Inflammatory macrophage treated with lipopolysaccharide for 1 hour (primary cell): Measurements from ENCODE around the gene GFI1B.
"Not testable (repeated sequence)": the region's sequence is repeated elsewhere in the genome, so short reads cannot be mapped to it uniquely, and the experiment has no call there.

Experiments
- DNase-seq, 2 donors: peaks; one replicate each; pipeline ENCODE4 v3.0.0-alpha.2; 2020 to 2022

The GFI1B gene

DNA sequence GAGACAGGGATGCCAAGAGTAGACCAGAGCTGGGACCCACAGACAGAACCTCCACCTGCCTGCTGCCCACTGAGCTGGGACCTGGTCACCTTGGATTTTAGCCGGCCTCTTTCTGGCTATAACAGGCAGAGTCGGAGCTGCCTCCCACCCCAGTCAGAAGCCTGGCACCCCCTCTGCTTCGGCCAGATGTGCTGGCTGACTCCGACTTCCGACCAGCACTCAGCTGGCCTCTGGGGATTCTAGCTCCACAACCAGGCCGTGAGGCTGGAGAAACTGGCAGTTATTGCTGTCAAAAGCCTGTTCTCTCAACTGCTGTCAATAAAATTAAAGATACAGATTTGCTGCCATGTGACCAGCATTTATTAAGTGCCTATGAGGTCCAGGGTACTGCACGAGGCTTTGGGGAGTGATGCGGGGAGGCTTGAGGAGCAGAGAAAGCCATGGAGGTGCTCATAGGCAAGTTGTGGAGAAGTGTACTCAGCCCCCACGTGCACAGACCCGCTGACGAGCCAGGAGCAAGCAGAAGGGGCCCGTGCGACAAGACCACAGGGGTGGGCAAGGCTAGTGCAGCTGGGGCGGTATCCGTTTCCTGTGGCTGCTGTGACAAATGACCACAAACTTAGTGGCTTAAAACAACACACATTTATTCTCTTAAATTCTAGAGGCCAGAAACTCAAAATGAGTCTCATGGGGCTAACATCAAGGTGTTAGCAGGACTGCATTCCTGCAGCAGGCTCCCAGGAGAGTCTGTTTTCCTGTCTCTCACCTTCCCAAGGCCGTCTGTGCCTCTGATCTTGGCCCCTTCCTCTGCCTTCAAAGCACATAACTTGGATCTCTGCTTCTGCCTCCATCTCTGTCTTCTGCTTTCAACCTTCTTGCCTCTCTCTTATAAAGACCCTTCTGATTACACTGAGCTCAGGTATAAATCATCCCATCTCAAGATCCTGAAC is 13.1 kb downstream of the GFI1B start:
- no peak for DNase-seq

DNA sequence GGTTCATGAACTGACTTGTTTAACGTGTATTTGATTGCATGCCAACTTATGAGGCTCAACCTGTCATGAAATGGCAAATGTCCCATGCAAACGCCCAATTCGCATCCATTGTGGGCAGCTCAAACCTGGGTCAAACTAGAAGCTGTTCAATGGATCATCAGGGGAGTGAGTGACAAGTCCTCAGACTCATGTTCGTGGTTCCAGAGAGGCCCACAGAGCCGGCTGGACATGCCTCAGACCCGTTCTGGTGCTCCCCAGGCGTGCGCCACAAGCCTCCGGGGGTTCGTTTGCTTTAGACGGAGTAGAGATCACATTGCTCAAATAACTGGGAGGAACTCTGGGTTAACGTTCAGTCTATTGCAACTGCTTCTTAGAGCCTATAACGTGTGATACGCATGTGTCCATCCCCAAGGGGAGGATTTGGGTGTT is 15.0 kb downstream of the GFI1B start:
- DNase-seq: no peak

DNA sequence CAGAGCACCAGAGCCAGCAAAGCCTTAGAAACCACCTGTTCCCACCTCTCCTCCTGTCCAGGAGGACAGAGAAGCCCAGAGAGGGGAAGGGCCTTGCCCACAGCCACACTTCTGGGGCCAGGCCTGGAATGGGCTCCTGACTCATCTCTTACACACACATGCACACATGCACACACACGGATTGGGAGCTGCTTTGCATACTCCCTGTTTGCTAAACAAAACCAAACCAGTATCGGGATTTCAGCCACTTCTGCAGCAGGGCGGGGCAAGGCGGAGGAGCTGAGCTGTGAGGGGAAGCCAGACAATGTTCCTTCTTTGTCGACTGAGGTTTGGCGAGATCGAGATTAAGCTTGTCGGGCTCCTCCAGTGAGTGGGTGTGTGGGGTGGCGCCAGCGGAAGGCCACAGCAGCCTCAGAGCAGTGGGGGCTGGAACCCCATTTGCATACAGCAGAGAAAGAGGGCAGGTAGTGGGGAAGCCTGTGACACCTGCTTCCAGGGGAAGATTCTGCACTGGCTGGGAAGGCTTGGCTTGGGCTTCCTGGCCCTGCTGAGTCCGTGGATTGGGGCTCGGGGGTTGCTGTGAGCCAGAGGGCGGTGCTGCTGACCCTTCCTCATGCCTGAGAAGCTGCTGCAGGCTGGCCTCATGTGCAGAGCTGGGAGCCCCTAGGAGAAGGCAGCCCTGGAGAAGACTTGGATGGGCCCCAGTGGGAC is 16.1 kb downstream of the GFI1B start:
- DNase-seq: peak; percentile 76 to 82

DNA sequence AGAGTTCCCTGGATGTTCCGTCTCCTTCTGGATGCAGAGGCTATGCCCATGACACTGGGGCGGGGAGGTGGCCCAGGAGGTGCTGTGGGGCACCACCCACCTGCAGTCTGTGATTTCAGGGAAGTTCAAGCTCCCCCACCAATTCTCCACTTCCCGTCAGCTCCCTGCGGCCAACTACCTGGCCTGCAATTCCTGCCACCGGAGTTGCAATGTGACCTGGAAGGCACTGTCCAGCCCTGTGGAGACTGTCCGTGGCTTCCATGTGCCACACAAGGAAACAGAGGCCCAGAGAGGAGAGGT is 16.6 kb downstream of the GFI1B start:
- no peak for DNase-seq

DNA sequence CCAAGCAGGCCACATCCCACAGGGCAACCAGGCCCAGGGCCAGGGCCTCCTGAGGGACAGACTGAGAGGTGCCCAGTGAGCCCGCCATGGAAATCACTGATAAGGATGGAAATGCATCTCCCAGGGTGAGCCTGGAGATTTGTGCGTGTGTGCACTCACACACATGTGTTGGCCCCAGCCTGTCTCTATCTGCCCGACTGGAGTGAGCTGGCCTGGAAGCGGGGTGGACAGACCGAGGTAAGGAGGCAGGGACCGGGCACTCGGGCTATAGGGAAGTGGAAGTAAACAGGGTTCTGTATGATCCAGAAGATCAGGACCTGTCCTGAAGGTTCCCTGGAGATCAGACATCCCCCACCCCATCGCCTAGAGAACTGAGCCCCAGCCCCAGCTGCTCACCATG is 17.4 kb downstream of the GFI1B start:
- DNase-seq: no peak

DNA sequence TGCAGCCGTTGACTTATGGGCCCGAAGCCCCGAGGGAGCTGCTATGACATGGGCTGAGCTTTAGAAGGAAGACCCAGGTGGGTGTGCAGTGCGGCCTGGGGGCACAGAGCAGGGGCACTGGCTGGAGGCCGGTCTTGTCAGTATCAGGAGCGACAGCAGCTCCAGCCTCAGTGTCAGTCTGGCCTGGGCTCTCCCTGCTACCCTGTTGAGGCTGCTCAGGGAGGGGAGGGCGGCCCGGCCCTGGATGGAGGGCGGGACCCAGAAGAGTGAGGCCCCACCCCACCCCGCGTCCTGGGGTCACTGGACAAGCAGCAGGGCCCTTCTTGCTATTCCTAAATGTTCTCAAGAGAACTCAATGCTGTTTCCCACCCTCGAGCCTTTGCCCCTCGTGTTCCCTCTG is 18.0 kb downstream of the GFI1B start:
- DNase-seq: no peak

DNA sequence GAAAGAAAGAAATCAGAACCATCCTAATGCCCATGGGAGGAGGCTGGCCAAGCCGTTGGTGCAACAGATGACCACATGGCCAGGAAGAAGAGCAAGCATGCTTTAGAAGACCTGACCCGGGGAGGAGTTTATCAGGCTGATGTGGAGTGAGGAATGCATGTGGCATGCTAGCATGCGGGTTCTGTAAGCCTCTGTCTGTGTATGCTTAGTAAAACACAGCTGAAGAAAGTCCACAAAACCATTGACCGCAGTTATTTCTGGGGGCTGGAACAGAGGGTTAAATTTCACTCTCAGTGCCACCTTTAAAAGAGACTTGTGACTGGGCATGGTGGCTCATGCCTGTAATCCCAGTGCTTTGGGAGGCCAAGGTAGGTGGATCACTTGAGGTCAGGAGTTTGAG is 19.1 kb downstream of the GFI1B start:
- DNase-seq: no peak

DNA sequence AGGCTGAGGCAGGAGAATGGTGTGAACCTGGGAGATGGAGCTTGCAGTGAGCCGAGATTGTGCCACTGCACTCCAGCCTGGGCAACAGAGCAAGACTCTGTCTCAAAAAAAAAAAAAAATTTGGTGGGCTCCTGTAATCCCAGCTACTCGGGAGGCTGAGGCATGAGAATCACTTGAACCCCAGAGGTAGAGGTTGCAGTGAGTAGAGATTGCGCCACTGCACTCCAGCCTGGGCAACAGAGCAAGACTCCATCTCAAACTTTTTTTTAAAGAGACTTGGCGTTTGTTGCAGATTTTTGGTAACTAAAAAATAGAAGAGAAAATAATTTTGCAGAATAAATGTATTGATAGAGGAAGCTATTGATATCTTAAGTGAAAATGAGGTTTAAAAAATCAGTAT is 19.7 kb downstream of the GFI1B start:
- DNase-seq: not testable (repeated sequence)

DNA sequence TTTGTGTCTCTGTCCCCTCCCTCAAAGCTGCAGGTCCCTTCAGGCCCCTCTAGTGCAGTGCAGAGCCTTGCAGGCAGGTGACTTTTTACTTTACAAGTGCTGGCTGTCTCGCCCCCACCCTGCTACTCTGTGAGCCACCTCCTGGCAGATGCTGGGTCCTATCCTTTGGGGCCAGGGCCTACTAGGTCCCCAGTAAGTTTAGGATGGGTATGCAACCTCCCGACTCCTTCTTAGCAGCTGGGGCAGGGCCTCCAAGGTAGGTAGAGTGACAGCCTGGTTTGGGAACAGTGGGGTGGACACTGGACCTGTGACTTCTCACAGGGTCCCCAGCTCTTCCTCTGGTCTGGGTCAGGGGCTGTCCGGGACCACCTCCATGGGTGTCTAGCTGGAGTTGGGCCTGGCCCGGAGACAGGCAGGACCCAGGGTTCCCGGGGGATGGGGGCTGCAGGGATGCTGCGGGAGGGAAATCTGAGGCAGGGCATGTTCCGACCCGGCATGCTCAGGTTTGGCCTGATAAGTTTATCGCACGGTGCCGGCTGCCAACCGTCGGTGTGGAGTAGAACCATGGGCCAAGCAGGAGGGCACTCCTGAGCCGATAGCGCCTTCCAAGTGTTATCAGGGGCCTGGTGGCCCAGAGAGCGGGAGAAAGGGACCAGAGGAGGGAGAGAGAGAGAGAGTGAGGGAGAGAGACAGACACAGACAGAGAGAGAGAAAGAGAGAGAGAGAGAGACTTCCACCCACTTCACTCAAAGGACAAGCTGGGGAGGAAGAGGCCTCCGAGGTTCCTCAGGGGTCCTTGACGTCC is 20.5 kb downstream of the GFI1B start:
- no peak for DNase-seq

DNA sequence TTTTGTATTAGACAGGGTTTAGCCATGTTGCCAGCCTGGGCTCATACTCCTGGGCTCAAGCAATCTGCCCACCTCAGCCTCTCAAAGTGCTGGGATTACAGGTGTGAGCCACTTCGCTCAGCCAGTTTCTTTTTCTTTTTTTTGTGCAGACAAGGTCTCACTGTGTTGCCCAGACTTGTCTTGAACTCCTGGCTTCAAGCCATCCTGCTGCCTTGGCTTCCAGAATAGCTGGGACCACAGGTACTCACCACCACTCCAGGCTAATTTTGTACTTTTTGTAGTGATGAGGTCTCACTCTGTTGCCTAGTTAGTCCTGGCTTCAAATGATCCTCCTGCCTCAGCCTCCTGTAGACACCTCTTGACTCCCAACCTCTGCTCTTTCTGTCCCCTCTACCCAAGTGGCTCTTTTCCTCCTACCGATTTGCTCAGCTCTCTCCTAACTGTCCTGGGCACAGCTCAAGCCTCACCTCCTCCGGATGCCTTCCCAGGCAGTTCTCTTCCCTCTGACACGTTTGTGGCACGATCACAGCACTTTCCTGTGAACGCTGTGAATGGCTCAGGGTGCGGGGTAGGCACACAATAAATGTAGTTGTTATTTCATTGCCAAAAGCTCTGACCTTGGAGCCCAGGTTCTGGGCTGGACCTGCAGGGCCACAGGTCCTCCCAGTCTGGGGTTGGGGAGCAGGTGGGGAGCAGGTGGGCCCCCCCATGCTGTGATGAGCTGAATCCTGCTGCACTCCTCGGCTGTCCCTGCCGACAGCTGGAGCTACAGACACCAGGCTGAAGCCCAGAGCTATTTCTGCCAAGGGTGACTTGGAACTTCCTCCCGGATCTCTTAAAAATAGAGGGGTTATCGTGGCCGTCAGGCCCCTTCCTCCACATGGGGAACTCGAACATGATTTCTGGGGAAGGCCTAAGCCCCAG is 23.9 kb downstream of the GFI1B start:
- no peak for DNase-seq

DNA sequence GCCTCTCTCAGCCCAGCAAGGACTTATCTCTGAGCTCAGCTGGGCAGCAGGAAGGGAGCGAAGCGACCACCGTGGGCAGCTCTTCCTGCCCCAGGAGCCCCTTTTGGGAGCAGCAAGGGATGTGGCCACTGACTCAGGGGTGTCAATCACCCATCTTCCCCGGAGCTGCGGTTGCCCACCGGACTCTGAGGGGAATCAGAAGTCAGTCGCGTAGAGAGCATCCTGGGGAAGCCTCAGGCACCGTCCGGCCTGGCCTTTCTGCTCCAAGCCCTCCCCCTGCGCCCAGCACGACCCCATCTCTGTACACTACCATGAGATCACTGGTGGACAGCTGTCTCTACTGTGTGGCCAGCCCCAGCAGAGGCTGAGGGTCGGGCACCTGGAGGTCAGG is 24.6 kb downstream of the GFI1B start:
- no peak for DNase-seq

DNA sequence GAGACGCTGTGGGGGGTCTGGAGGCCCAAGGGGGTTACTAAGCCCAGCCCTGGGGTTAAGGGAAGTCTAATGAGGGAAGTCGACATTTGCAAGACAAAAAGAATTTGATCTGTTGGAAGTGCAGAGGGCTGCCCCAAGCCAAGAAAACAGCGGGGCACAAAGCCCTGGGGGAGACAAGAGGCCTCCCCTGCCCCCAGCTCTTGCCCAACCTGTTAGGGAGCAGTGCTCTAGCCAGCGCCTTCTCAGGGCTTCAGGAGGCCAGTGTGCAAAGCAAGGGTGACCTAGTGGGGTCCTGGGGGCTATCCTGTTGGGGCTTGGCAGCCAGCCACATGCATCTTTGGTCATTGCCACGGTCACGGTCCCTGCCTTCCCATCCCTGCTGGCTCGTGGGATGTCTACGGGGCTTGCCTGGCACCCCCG is 25.2 kb downstream of the GFI1B start:
- no peak for DNase-seq

DNA sequence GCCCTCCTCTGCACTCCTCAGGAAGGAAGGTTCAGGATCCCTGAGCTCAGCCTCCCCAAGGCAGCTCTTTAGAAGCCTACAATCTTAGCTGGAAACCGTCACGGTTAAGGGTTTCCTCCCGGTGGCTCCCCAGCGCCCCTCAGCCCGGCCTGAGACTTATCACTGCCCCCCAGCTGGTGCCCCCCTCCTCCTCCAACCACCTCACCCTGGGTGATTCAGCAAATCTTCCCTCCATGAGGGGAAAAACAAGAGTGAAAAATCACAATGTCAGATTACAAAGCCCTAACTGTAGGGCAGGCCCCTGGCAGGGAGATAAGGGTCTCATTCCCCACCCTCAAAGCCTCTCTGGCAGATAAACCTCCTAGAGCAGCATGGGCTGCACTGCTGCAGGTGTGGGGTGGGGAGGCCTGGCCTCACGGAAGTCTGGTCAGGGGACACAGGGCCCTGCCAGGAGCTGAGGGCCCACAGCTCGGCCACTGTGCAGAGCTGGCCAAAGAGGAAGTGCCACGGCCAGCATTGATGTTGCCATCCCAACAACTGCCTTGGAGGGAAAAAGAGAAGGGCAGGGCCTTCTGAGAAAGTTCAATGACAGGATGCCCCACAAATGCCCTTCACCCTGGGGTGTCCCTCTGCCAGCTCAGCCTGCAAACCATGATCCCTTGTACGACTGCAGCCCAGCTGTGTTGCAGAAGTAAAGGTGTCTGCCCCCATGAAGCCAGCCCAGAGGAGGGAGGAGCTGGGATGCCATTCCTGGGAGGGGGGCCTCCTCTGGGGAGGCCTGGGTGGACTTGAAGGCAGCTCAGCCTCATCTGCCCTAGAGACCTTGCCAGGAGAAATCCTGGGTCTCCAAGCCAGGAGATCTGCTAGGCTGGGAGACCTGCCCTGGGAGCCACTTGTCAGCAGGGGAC is 25.9 kb downstream of the GFI1B start:
- peak; percentile 18 to 68 for DNase-seq

DNA sequence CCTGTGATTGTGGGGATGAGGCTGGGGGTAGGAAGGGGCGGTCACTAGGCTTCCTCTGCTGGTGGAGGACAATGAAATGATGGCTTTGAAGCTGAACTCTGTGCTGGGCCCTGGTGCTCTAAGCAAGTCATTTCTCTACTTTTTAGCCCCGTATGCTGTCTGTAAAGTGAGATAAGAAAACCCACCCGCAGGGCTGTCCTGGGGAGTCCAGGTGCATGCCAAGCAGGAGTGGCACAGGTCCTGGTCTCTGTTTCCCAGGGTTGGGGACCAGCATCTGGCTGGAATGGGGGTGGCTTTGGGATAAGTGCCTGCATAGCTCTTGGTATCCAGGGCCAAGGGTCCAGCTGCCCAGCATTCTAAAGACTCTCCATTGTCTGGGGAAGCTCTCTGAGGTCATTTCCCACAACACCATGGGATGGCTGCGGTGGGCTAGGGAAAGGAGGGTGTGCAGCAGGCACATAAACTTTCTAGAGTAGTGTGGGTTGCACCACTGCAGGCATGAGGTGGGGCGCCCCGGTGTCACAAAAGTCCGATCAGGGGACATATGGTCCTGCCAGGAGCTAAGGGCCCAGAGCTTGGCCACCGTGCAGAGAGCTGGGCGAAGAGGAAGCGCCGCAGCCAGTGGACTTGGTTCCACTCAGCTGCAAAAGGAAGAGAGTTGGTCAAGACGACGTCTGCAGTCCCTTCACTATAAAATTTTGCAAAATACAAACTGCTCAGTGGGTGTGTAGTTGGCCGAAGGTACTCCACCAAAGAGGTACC is 26.7 kb downstream of the GFI1B start:
- no peak for DNase-seq

DNA sequence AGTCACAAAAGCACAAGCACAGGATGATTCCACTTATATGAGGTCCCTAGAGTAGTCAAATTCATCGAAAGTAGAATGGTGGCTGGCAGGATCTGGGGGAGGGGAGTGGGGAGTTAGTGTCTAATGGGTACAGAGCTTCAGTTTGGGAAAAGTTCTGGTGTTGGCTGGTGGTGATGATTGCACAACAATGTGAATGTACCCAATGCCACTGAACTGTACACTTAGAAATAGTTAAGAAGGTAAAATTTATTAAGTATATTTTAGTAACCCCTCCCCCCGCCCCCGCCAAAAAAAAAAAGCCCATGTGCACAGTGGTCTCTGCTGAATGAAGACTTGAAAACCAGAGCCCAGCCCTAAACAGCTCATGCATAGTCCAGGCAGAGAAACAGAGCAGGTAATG is 27.5 kb downstream of the GFI1B start:
- DNase-seq: no peak

DNA sequence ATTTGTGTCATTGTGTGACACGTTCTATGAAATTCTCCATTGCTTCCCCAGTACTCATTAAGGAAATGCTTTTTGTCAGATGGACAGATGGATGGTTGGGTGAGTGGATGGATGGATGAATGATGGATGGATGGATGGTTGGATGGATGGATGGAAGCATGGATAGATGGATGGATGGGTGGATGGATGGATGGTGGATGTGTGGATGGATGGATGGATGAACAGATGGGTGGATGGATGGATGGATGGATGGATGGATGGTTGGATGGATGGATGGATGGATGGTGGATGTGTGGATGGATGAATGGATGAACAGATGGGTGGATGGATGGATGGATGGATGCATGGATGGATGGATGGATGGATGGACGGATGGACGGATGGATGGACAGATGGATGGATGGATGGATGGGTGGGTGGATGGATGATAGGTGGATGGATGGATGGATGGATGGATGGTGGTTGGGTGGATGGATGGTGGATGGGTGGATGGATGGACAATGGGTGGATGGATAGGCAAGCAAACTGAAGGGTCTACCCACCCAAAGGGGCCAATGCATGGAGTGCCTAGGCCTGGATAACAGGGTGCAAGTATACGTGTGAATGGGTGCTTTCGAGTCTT is 28.3 kb downstream of the GFI1B start:
- DNase-seq: no peak

DNA sequence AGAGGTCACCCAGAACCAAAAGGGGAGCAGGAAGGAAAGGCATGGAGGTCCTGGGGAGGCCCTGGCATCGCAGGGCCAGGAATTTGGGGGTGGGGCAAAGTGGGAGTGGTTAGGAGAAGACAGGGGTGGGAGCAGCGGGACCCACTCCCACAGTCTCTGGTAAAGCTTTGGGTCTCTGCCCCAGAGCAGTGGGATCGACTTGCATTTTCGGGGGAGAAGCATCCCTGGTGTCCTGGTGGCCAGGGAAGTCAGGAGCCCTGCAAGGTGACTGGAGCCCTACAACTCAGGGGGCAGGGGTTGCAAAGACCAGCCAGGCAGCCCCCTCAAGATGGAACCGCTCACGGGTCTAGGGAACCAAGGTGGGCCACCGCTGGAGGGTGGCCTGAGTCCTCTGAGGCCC is 29.9 kb downstream of the GFI1B start:
- no peak for DNase-seq

DNA sequence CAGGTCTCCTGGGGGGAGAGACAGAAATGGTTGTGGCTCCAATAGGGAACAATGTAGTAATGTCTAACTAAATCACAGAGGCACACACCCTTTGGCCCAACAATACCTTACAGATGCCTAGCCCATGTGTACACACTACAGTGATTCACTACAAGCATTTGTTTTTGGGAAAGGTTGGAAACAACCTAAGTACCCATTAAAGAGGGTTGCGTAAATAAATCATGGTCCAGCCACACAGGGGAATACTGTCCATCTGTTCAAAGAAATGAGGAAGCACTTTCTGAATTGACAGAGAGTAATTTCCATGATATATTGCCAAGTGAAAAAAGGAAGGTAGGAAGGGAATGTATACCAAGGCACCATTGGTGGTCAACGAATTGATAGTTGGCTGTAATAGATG is 30.3 kb downstream of the GFI1B start:
- DNase-seq: peak; percentile 32 to 65

DNA sequence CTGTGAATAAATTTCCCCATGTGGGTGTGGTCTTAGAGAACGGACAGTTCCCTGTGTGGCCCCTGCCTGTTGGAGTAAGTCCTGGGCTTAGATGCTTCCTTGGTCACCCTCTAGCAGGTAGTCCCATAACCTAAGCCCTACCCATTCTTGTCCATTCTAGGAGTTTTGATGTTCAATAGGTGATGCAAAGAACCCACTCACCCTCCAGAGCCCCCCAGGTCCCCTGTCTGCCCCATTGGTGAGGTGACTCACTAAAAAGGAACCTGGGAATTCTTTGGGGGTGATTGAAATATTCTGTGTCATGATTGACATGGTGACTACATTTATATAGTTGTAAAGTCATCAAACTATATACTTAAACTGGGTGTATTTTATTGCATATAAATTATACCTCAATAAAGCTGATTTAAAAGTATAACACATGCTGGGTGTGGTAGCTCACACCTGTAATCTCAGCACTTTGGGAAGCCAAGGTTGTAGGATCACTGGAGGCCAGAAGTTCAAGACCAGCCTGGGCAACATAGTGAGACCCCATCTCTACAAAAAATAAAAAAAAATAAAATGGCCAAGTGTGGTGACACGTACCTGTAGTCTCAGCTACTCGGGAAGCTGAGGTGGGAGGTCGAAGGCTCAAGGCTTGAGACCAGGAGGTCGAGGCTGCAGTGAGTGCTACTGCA is 31.6 kb downstream of the GFI1B start:
- no peak for DNase-seq
